Heart right ventricle (tissue), 16 donors: ENCODE data around the gene SPAG4. TPM values are rescaled to one million over a fixed set of nuclear protein-coding genes. Genes with fewer than 3 reads are reported as not detected.

Experiments
- ATAC-seq, 8 donors: fragments of 200-7000 bp; cut with Tn5 transposase; one replicate each; pipeline ENCODE4 v1.9.1; 2020; ENCODE audit warnings: mild to moderate bottlenecking in 8 of 8, moderate library complexity in 8 of 8, moderate number of reproducible peaks in 1 of 8
- DNase-seq, 2 donors: peaks; one replicate each; pipeline ENCODE4 v3.0.0-alpha.2; 2020
- H3K27ac ChIP-seq, 10 donors: fragments of 200-600 bp; sonication (generic) in 2 of 10; one replicate each; pipeline versions ENCODE4 v1.5.0 to v1.8.0; 2020 to 2022; ENCODE audit warnings: mild to moderate bottlenecking in 3 of 10
- H3K27me3 ChIP-seq, 7 donors: fragments of 200-600 bp; one replicate each; pipeline ENCODE4 v1.8.0; 2021 to 2022; ENCODE audit warnings: mild to moderate bottlenecking in 2 of 7
- H3K36me3 ChIP-seq, 9 donors: fragments of 200-600 bp; sonication (generic) in 1 of 9; one replicate each; pipeline versions ENCODE4 v1.5.0 to v1.8.0; 2020 to 2022; ENCODE audit warnings: mild to moderate bottlenecking in 2 of 9
- H3K4me1 ChIP-seq, 9 donors: fragments of 200-600 bp; sonication (generic) in 1 of 9; one replicate each; pipeline versions ENCODE4 v1.5.0 to v1.8.0; 2020 to 2022; ENCODE audit warnings: mild to moderate bottlenecking in 4 of 9
- H3K4me3 ChIP-seq, 10 donors: fragments of 200-600 bp; sonication (generic) in 2 of 10; one replicate each; pipeline versions ENCODE4 v1.5.0 to v1.8.0; 2020 to 2022; ENCODE audit warnings: mild to moderate bottlenecking in 7 of 10, moderate library complexity in 2 of 10
- H3K9me3 ChIP-seq, 11 donors: fragments of 200-600 bp in 10 of 11; sonication (generic) in 2 of 11; one replicate each; pipeline versions ENCODE4 v1.5.0 to v1.8.0; 2013 to 2022; ENCODE audit warnings: mild to moderate bottlenecking in 2 of 11, control low read depth in 1 of 11, moderate library complexity in 1 of 11
- WGBS, 2 donors: extraction: QIAGEN DNeasy Blood & Tissue Kit; methylation state at CpG; one replicate each; pipeline ENCODE4 v1.1.7; 2013; ENCODE audit warnings: inconsistent platforms in 1 of 2; 5-methylcytosine and 5-hydroxymethylcytosine counted together
- intact Hi-C, 10 donors: fragments of 100-400 bp; cut with DNase I; formaldehyde crosslinking; loops; one replicate each; pipeline versions ENCODE4 v1.11.1 to v1.14.2; 2022
- polyA plus RNA-seq, 2 donors: library from polyadenylated mRNA; stranded (reverse); fragments of 200-250 nt; gene quantifications; one replicate each; pipeline ENCODE4 v1.2.3, GENCODE V29; 2013
- total RNA-seq, 10 donors: library from RNA; stranded (reverse); fragmentation: NEBNext Ultra II Directional in 3 of 10; extraction: Animal tissue kit (Norgen Biotek cat#: 25700) in 3 of 10; gene quantifications; one replicate each; pipeline versions ENCODE4 v1.2.1 to v1.2.4, GENCODE V29; 2021 to 2023
- TF ChIP-seq, protein P1 (sequence below), 9 donors: fragments of 200-600 bp; sonication (generic) in 2 of 9; IDR thresholded peaks; one replicate each; pipeline versions ENCODE4 v1.5.0 to v1.8.0; 2021 to 2022; ENCODE audit warnings: antibody characterized with exemption in 9 of 9, mild to moderate bottlenecking in 5 of 9, moderate library complexity in 1 of 9
- donor health status: Arrhythmogenic right ventricular cardiomyopathy.
- donor health status: ischemic (EF 13 %, LVEDD 7.1; RV severe dilation, severe dysfunction).
- donor health status: healthy with polysubstance abuse.
- donor health status: DM: no; HTN: yes; CAD: no.
- donor health status: DM: no; HTN: no; CAD: no.
- donor health status: ischemic (EF 25% LVEDD 6.9; RV normal size, moderate dysfunction).
- donor health status: ischemic (EF 25% LVEDD 5.7; RV mildly dilated, moderate dysfunction).
- donor health status: healthy.
- donor health status: DM: yes; HTN: yes; CAD: no.
- donor health status: Ischemic cardiomyopathy.
- donor health status: ischemic (EF 35%, LVEDD 5.7; RV mildly dilated, moderate dysfunction).
- donor health status: nonischemic (EF 11% LVEDD 7.7; RV severe dilation, severe dysfunction).
- donor health status: DM: yes; HTN: yes; CAD: no.
- donor health status: PGD.
- donor health status: ischemic (EF 29% LVEDD 5.4; RV normal size, mild dysfunction).
- donor health status: nonischemic (EF 23%, LVEDD 6.1; RV moderate dilation, normal function).

The SPAG4 gene
- total and polyA plus RNA-seq, 12 donors, result 2.7 to 11.7 (median 4.3) TPM

DNA sequence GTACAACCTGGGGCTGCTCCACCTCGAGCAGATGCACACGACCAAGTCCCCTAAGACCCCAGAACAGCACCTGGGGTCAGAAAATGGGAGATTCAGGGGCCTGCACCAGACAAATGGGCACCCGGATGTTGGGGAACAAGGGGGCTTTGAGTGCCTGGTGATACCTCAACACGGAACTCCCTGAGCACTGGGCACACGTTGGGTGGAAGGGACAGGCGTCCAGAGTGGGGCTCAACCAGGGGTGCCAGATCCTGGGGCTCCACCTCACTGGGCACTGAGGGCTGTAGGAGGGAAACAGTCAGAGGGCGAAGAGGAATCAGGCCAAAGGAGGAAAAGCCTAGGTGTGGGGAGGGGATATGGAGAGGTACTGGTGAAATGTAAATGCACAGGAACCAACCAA, 33.5 kb upstream of the SPAG4 start:
- H3K27ac ChIP-seq, result no peak overlapping the region
- WGBS, 2 donors, result 89 to 91% methylated on average over 7 of the region's 7 CpGs
- TF ChIP-seq, protein P1, sequence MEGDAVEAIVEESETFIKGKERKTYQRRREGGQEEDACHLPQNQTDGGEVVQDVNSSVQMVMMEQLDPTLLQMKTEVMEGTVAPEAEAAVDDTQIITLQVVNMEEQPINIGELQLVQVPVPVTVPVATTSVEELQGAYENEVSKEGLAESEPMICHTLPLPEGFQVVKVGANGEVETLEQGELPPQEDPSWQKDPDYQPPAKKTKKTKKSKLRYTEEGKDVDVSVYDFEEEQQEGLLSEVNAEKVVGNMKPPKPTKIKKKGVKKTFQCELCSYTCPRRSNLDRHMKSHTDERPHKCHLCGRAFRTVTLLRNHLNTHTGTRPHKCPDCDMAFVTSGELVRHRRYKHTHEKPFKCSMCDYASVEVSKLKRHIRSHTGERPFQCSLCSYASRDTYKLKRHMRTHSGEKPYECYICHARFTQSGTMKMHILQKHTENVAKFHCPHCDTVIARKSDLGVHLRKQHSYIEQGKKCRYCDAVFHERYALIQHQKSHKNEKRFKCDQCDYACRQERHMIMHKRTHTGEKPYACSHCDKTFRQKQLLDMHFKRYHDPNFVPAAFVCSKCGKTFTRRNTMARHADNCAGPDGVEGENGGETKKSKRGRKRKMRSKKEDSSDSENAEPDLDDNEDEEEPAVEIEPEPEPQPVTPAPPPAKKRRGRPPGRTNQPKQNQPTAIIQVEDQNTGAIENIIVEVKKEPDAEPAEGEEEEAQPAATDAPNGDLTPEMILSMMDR (IDR thresholded peaks at IDR 0.05), result no peak

DNA sequence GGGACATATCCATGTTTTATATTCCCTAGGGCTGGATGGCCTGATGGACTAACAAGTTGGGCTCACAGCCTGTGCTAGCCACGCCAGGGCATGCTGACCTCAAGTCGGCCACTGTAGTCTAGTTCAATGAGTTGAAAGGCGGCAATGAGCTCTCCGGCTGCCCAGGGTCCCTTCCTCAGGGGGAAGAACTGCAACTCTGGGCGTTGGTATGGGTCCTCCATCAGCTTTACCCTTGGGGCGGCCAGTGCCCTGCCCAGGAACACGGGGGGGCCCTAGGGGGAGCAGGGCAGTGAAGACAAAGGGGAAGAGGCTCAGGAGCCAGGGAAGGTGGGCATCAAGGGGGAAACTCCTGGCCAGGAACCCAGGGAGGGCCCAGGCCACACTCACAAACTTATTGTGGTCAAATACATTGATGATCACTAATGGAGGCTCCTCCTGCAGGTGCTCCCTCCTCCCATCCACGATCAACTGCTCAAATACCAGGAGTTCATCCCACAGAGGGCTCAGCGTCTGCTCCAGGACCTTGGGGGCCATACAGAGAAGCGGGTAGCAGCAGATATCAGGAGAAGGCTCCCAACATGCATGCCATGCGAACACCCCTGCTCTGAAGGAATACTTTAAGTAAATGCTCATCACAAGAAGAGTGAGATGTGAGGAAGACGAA, 32.8 kb upstream of the SPAG4 start:
- TF ChIP-seq, protein P1 (IDR thresholded peaks at IDR 0.05), result no peak
- 85 to 92% methylated on average over 12 of the region's 12 CpGs for WGBS, 2 donors
- intact Hi-C loops, result no loop called here
- H3K27ac ChIP-seq, result no peak overlapping the region
- DNase-seq (no peak), ATAC-seq (no peak)
- H3K27me3 ChIP-seq, result no peaks in the 10 kb centered on the region
- H3K9me3 ChIP-seq, result peaks cover 0 to 16% (median 6%) of the 10 kb centered on the region in 11 donors
- H3K4me1 ChIP-seq, result no peaks in the 10 kb centered on the region
- H3K4me3 ChIP-seq, result no peak overlapping the region
- no peaks in the 10 kb centered on the region for H3K36me3 ChIP-seq

More for the DNA sequence above, 33.5 kb upstream of the SPAG4 start:
- intact Hi-C loops, result no loop called here
- Histone ChIP-seq H3K9me3 (peaks cover 0 to 16% (median 6%) of the 10 kb centered on the region in 11 donors), H3K4me3 (no peak overlapping the region), H3K27me3 (no peaks in the 10 kb centered on the region), H3K4me1 (no peaks in the 10 kb centered on the region), H3K36me3 (no peaks in the 10 kb centered on the region)
- no peak for ATAC-seq
- DNase-seq, result no peak

- Histone ChIP-seq H3K36me3 (no peaks in the 10 kb centered on the region), H3K27ac (no peak overlapping the region), H3K27me3 (no peaks in the 10 kb centered on the region), H3K4me1 (no peaks in the 10 kb centered on the region), H3K9me3 (peaks cover 0 to 16% (median 6%) of the 10 kb centered on the region in 11 donors), H3K4me3 (no peak overlapping the region)
- TF ChIP-seq, protein P1 (IDR thresholded peaks at IDR 0.05), result no peak
- intact Hi-C loops, result no loop called here
- no peak for ATAC-seq
- 90 to 92% methylated on average over 18 of the region's 18 CpGs for WGBS, 2 donors
- DNase-seq, result no peak
Measured at GRCh38 chr20:35583636-35584560, 31.7 kb upstream of the SPAG4 start.

DNA sequence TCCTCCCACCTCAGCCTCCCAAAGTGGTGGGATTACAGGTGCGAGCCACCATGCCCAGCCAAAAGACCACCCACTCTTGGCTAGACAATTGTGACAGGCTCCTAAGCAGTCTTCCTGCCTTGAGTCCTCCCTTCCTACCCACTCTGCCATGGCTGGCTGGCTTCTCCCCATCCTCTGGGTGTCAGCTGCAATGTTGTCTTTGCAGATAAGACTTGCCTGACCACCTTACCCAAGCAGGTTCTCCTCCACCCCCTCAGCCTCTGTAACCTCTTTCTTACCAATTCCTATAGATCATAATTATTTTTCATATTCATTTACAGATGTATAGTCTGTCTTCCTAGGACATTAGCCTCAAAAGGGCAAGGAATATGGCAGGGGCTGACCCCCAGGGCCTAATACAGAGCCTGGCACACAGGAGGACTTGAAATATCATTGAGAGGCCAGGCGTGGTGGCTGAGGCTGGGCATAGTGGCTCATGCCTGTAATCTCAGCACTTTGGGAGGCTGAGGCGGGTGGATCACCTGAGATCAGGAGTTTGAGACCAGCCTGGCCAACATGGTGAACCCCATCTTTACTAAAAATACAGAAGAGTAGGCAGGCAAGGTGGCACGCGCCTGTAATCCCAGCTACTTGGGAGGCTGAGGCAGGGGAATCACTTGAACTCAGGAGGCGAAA, 28.7 kb upstream of the SPAG4 start:
- Histone ChIP-seq H3K27ac (no peak overlapping the region), H3K4me3 (no peak overlapping the region), H3K27me3 (no peaks in the 10 kb centered on the region), H3K4me1 (no peaks in the 10 kb centered on the region), H3K9me3 (peaks cover 0 to 4% (median 0%) of the 10 kb centered on the region in 11 donors), H3K36me3 (no peaks in the 10 kb centered on the region)
- no peak for DNase-seq
- intact Hi-C loops, result no loop called here
- WGBS, 2 donors, result 99% methylated on average over 6 of the region's 6 CpGs
- ATAC-seq, result no peak
- TF ChIP-seq, protein P1 (IDR thresholded peaks at IDR 0.05), result no peak
